Mesodermal cell (in vitro differentiated cells): ENCODE results near the gene DKK1. TPM values are rescaled to one million over a fixed set of nuclear protein-coding genes. Genes with fewer than 3 reads are reported as not detected.

ENCODE experiments used
- H3K27ac ChIP-seq: 2 replicates; pipeline ENCODE4 v1.7.0; 2013; ENCODE audit warnings: mild to moderate bottlenecking, low read depth, low read length, moderate library complexity; ENCODE audit not compliant: severe bottlenecking
- H3K36me3 ChIP-seq: 2 replicates; pipeline ENCODE4 v1.7.1; 2013; ENCODE audit warnings: mild to moderate bottlenecking, low read length, moderate library complexity; ENCODE audit not compliant: control insufficient read depth, insufficient read depth
- H3K4me1 ChIP-seq: one replicate; pipeline ENCODE4 v1.7.1; 2013; ENCODE audit warnings: mild to moderate bottlenecking, low read length; ENCODE audit not compliant: insufficient read depth, control insufficient read depth, poor library complexity, severe bottlenecking
- H3K4me3 ChIP-seq: 2 replicates; pipeline ENCODE4 v1.7.0; 2013; ENCODE audit warnings: low read length, control low read depth, mild to moderate bottlenecking; ENCODE audit not compliant: insufficient read depth, poor library complexity, severe bottlenecking; ENCODE audit errors: extremely low read depth
- H3K9me3 ChIP-seq: 2 replicates; pipeline ENCODE4 v1.7.1; 2013; ENCODE audit warnings: mild to moderate bottlenecking, low read length, moderate library complexity; ENCODE audit not compliant: control insufficient read depth
- WGBS, 2 experiments: methylation state at CpG; one replicate each; pipeline ENCODE4 v1.1.5; 2013; ENCODE audit warnings: missing lambda C conversion rate in 2 of 2; ENCODE audit not compliant: insufficient coverage in 2 of 2; 5-methylcytosine and 5-hydroxymethylcytosine counted together
- polyA plus RNA-seq, 2 experiments: library from polyadenylated mRNA; stranded (reverse); fragments of 50-300 nt; gene quantifications; one replicate each; pipeline ENCODE4 v1.2.3, GENCODE V29; 2013

The DKK1 gene
- 138 TPM for polyA plus RNA-seq (2013, experiment 1 of 2)
- 112 TPM for polyA plus RNA-seq (2013, experiment 2 of 2)

- peaks cover 17% of the 10 kb centered on the region for H3K4me1 ChIP-seq
- H3K27ac ChIP-seq: peak within 1 kb of the TSS; percentile 39
- WGBS, 2 experiments: 1% methylated on average over 27 to 42 of the region's 55 CpGs
- peaks cover 6% of the 10 kb centered on the region for H3K36me3 ChIP-seq
- peak within 1 kb of the TSS; percentile 59 for H3K4me3 ChIP-seq
- no peaks in the 10 kb centered on the region for H3K9me3 ChIP-seq
Observed at GRCh38 chr10:52313933-52314821, at the start of gene DKK1. Gene DKK1 (plus strand): TSS chr10:52314281. CDS start chr10:52314435, 154 bp downstream.

GRCh38 chr10:52265131-52265926 is 48.8 kb upstream of the DKK1 start:
- H3K27ac ChIP-seq: no peak overlapping the region
- no peaks in the 10 kb centered on the region for H3K4me1 ChIP-seq
- no peaks in the 10 kb centered on the region for H3K36me3 ChIP-seq
- H3K9me3 ChIP-seq: no peaks in the 10 kb centered on the region
- WGBS, 2 experiments: no CpG with 5 or more reads among the region's 3 CpGs
- no peak overlapping the region for H3K4me3 ChIP-seq

GRCh38 chr10:52266858-52267257 is 47.2 kb upstream of the DKK1 start:
- Histone ChIP-seq H3K36me3 (no peaks in the 10 kb centered on the region), H3K27ac (no peak overlapping the region), H3K9me3 (no peaks in the 10 kb centered on the region), H3K4me1 (no peaks in the 10 kb centered on the region), H3K4me3 (no peak overlapping the region)
- no CpG with 5 or more reads among the region's 1 CpG for WGBS, 2 experiments

GRCh38 chr10:52268790-52269189 is 45.3 kb upstream of the DKK1 start:
- Histone ChIP-seq H3K36me3 (no peaks in the 10 kb centered on the region), H3K9me3 (no peaks in the 10 kb centered on the region), H3K4me3 (no peak overlapping the region), H3K4me1 (no peaks in the 10 kb centered on the region), H3K27ac (no peak overlapping the region)
- WGBS, 2 experiments: 90 to 100% methylated on average over 1 to 2 of the region's 2 CpGs

- H3K4me1 ChIP-seq: no peaks in the 10 kb centered on the region
- no peak overlapping the region for H3K4me3 ChIP-seq
- no peak overlapping the region for H3K27ac ChIP-seq
- 94 to 96% methylated on average over 2 to 4 of the region's 4 CpGs for WGBS, 2 experiments
- no peaks in the 10 kb centered on the region for H3K9me3 ChIP-seq
- no peaks in the 10 kb centered on the region for H3K36me3 ChIP-seq
Observed at GRCh38 chr10:52269233-52269632, 44.8 kb upstream of the DKK1 start.

GRCh38 chr10:52276163-52276562 is 37.9 kb upstream of the DKK1 start:
- Histone ChIP-seq H3K27ac (no peak overlapping the region), H3K9me3 (no peaks in the 10 kb centered on the region), H3K4me1 (no peaks in the 10 kb centered on the region), H3K4me3 (no peak overlapping the region), H3K36me3 (no peaks in the 10 kb centered on the region)
- WGBS, 2 experiments: no CpG with 5 or more reads among the region's 2 CpGs

- no peak overlapping the region for H3K4me3 ChIP-seq
- H3K9me3 ChIP-seq: no peaks in the 10 kb centered on the region
- no peak overlapping the region for H3K27ac ChIP-seq
- WGBS, 2 experiments: 75 to 94% methylated on average over 1 of the region's 1 CpG
- no peaks in the 10 kb centered on the region for H3K4me1 ChIP-seq
- H3K36me3 ChIP-seq: no peaks in the 10 kb centered on the region
Observed at GRCh38 chr10:52276986-52277385, 37.1 kb upstream of the DKK1 start.

- Histone ChIP-seq H3K27ac (no peak overlapping the region), H3K4me1 (peaks cover 3% of the 10 kb centered on the region), H3K9me3 (no peaks in the 10 kb centered on the region), H3K36me3 (no peaks in the 10 kb centered on the region), H3K4me3 (no peak overlapping the region)
- no CpG with 5 or more reads among the region's 3 CpGs for WGBS, 2 experiments
Observed at GRCh38 chr10:52279546-52279945, 34.5 kb upstream of the DKK1 start.

- Histone ChIP-seq H3K4me3 (no peak overlapping the region), H3K9me3 (no peaks in the 10 kb centered on the region), H3K36me3 (no peaks in the 10 kb centered on the region), H3K4me1 (peaks cover 3% of the 10 kb centered on the region), H3K27ac (no peak overlapping the region)
- WGBS, 2 experiments: 57% methylated on average over 1 of the region's 1 CpG; no CpG with 5 or more reads in 1 of the 2 experiments
Observed at GRCh38 chr10:52280051-52280450, 34.0 kb upstream of the DKK1 start.

- Histone ChIP-seq H3K9me3 (no peaks in the 10 kb centered on the region), H3K4me3 (no peak overlapping the region), H3K27ac (peak overlapping the region; percentile 25), H3K36me3 (no peaks in the 10 kb centered on the region), H3K4me1 (peaks cover 3% of the 10 kb centered on the region)
- 100% methylated on average over 1 of the region's 2 CpGs; no CpG with 5 or more reads in 1 of the 2 experiments for WGBS, 2 experiments
Observed at GRCh38 chr10:52283174-52283573, 30.9 kb upstream of the DKK1 start.
